GM10847 (cell line): ENCODE results near the gene AGAP1.

Experiments used
- POLR2A ChIP-seq: IDR thresholded peaks from 2 replicates; pipeline ENCODE4 v1.6.1; 2011; ENCODE audit not compliant: insufficient read length; ENCODE audit errors: extremely low read depth

Gene AGAP1

GRCh38 chr2:235529621-235530020 lies 35.8 kb downstream of the AGAP1 start:
- TF ChIP-seq POLR2A = no peak

DNA sequence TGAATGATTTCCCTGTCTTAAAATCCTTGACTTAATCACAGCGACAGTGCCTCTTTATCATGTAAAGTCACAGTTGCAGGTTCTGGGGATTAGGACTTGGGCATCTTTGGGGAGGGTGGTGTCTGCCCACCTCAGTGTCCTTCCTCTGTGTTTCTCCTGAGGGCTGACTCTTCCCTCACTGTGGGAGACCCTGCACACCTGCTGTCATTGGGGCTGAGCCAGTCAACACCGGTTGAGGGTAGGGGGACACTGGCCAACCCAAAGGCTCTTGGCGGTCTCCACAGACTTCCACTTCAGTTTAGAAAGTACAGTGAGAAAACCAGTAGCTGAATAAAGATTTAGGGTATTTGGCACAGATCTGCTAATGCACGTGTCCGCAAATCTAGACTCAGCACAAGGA lies 36.9 kb downstream of the AGAP1 start:
- no peak for TF ChIP-seq POLR2A

DNA sequence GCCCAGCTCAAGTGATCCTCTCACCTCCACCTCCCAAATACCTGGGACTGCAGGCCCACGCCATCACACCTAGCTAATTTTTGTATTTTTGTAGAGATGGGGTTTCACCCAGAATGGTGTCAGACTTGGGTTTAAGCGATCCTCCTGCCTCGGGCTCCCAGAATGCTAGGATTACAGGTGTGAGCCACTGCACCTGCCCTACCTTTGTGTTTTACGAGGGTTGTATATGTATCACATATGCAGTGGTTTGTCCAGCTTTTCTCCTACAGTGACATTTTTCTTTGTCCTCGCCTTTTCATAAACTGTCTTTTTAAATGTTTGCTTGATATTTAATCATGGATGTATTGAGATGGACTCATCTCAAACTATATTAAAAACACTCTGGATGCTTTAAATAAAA lies 38.5 kb downstream of the AGAP1 start:
- no peak for TF ChIP-seq POLR2A

- TF ChIP-seq POLR2A = no peak
Observed at GRCh38 chr2:235533198-235533597, 39.4 kb downstream of the AGAP1 start.

- TF ChIP-seq POLR2A = no peak
Observed at GRCh38 chr2:235533616-235534385, 40.0 kb downstream of the AGAP1 start.

GRCh38 chr2:235534678-235535422 lies 41.0 kb downstream of the AGAP1 start:
- TF ChIP-seq POLR2A = no peak

GRCh38 chr2:235535423-235536130 lies 41.7 kb downstream of the AGAP1 start:
- no peak for TF ChIP-seq POLR2A

DNA sequence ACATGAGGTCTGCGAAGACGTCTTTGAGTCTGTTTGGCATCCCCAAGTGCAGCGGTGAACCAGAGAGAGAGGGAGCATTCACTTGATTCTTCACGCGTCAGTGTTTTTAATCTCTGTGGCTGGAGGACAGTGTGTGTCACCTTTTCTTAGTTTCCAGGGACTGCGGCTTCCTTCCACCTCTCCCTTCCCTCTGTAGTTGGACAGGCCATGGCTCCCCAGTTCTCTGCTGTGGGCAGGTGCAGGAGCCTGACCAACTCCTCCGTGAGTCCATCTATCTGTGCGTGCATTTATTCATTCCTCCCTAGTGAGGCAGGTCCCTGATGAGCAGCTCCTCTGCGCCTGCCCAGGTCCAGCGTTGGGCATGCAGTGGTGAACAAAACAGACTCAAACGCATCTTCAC lies 42.9 kb downstream of the AGAP1 start:
- no peak for TF ChIP-seq POLR2A

- no peak for TF ChIP-seq POLR2A
Observed at GRCh38 chr2:235537186-235537585, 43.3 kb downstream of the AGAP1 start.

DNA sequence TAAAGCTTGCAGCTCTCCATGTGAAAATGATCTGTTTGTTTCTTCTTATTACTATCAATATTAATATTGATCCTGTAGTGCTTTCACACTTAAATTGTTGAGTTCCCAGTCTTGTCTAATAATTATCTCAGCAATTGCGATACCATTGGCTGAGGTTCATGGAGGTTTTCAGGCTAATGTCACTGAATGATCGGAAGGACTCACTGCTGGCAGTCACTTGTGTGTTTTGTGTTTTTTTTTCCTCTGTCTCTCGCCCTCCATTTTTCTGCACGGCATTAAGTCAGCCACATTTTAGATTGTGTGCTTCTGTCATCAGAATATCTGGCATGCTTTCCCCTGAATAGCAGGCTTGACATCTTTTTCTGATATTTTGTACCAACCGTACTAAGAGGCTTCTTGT lies 43.7 kb downstream of the AGAP1 start:
- no peak for TF ChIP-seq POLR2A

DNA sequence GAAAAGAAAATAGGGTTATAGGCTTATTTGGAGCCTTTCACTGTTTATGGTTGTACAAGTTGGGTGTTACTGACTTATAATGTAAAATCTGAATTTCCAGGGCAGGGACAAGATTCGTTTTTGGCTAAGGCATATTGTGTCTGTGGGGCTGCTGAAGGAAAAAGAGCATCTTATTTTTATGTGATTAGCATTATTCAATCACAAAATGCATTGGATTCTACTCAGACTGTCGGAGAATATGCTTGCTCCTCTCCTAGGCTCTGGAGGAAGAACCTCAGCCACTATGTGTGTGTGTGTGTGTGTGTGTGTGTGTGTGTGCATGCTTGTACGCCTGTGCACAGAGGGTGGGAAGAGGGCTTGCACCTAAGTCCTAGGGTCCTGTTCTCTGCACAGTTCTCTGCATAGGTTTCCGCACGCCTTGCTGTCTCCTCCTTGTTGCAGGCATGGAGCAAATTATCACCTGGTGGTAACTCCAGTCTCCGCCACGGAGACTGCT lies 44.3 kb downstream of the AGAP1 start:
- TF ChIP-seq POLR2A = no peak

DNA sequence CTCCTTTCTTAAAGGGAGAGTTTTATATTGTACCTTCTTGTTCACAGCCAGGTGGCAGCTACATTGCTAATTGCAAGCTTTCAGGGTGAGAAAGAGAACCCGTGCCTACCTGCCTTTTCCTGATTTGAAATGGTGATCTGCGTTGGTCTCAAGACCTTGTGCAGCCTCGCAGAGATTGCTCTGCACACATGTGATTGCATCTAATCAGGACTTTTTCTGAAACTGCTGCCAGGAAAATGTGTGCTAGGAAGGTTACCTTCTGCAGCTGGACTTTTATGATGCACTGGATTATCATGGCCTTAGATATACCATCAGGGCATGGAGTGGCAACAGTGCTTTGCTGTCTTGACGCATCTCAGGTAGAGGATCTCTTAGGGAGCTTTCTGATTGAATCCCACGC lies 45.1 kb downstream of the AGAP1 start:
- no peak for TF ChIP-seq POLR2A

DNA sequence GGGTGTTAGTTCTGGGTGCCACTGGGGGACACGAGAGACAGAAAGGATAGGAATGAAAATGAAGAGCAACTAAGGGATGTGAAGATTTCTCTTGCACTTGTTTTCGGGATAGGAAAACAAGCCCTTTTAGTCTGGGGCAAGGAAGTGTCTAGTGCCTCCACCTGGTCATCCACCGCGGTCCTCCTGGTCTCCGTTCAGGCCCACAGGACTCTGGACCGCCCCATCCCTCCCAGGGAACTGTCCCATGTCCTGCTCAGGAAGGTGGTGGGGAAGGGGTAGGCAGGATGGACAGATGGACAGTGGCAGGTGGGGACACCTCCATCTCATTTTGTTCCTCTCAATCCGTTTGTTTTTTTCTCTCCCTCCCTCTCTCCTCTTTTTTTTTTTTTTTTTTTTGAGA lies 45.9 kb downstream of the AGAP1 start:
- no peak for TF ChIP-seq POLR2A

GRCh38 chr2:235541016-235541415 lies 47.2 kb downstream of the AGAP1 start:
- TF ChIP-seq POLR2A = no peak

- no peak for TF ChIP-seq POLR2A
Observed at GRCh38 chr2:235541838-235542549, 48.2 kb downstream of the AGAP1 start.
